ENCODE measurements around the gene HPGD. TPM values are rescaled to one million over a fixed set of nuclear protein-coding genes. Genes with fewer than 3 reads are reported as not detected.

Gene HPGD
- not detected in 2 replicates for total RNA-seq

GRCh38 chr4:174522183-174523024 is at the start of gene HPGD:
Gene HPGD (minus strand): TSS chr4:174522488. CDS start chr4:174522451, 37 bp downstream.

Other genes starting within 250 kb of the HPGD start
- 14.7 and 16.5 TPM in 2 replicates for gene FBXO8, start 238.8 kb downstream of the HPGD start, total RNA-seq
- gene CEP44, start 238.6 kb downstream of the HPGD start, total RNA-seq: 8.2 and 9.5 TPM in 2 replicates

Measured in mammary microvascular endothelial cell (primary cell).